Measurements from ENCODE around the gene COL26A1. TPM values are rescaled to one million over a fixed set of nuclear protein-coding genes. Genes with fewer than 3 reads are reported as not detected.

COL26A1 gene
- total and polyA plus RNA-seq, 7 donors = 0.13 TPM; not detected in 6

GRCh38 chr7:101533103-101533465 is 170.4 kb downstream of the COL26A1 start:
- intact Hi-C loops (cut with DNase I) = no loop called here
- H3K4me1 ChIP-seq = no peaks in the 10 kb centered on the region
- no peaks in the 10 kb centered on the region for H3K36me3 ChIP-seq
- H3K9me3 ChIP-seq = no peaks in the 10 kb centered on the region
- no peak overlapping the region for H3K27ac ChIP-seq
- H3K27me3 ChIP-seq = peaks cover 0 to 13% (median 2%) of the 10 kb centered on the region in 3 donors
- 78 to 85% methylated on average over 7 of the region's 7 CpGs for WGBS, 2 donors
- H3K4me3 ChIP-seq = no peak overlapping the region
- no peak for DNase-seq
- TF ChIP-seq EP300 (IDR thresholded peaks at IDR 0.05) (no peak), POLR2A (IDR thresholded peaks at IDR 0.05) (no peak), POLR2AphosphoS5 (IDR thresholded peaks at IDR 0.05) (no peak)
- TF ChIP-seq, protein P1, sequence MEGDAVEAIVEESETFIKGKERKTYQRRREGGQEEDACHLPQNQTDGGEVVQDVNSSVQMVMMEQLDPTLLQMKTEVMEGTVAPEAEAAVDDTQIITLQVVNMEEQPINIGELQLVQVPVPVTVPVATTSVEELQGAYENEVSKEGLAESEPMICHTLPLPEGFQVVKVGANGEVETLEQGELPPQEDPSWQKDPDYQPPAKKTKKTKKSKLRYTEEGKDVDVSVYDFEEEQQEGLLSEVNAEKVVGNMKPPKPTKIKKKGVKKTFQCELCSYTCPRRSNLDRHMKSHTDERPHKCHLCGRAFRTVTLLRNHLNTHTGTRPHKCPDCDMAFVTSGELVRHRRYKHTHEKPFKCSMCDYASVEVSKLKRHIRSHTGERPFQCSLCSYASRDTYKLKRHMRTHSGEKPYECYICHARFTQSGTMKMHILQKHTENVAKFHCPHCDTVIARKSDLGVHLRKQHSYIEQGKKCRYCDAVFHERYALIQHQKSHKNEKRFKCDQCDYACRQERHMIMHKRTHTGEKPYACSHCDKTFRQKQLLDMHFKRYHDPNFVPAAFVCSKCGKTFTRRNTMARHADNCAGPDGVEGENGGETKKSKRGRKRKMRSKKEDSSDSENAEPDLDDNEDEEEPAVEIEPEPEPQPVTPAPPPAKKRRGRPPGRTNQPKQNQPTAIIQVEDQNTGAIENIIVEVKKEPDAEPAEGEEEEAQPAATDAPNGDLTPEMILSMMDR (IDR thresholded peaks at IDR 0.05) = no peak

GRCh38 chr7:101534015-101534803 is 171.5 kb downstream of the COL26A1 start:
- 74 to 81% methylated on average over 8 of the region's 8 CpGs for WGBS, 2 donors
- DNase-seq = no peak
- Histone ChIP-seq H3K9me3 (no peaks in the 10 kb centered on the region), H3K27me3 (peaks cover 0 to 13% (median 2%) of the 10 kb centered on the region in 3 donors), H3K4me1 (no peaks in the 10 kb centered on the region), H3K36me3 (no peaks in the 10 kb centered on the region), H3K4me3 (no peak overlapping the region), H3K27ac (no peak overlapping the region)
- intact Hi-C loops (cut with DNase I) = no loop called here
- TF ChIP-seq POLR2AphosphoS5 (IDR thresholded peaks at IDR 0.05) (no peak), EP300 (IDR thresholded peaks at IDR 0.05) (no peak), POLR2A (IDR thresholded peaks at IDR 0.05) (no peak)
- TF ChIP-seq, protein P1 (IDR thresholded peaks at IDR 0.05) = no peak

DNA sequence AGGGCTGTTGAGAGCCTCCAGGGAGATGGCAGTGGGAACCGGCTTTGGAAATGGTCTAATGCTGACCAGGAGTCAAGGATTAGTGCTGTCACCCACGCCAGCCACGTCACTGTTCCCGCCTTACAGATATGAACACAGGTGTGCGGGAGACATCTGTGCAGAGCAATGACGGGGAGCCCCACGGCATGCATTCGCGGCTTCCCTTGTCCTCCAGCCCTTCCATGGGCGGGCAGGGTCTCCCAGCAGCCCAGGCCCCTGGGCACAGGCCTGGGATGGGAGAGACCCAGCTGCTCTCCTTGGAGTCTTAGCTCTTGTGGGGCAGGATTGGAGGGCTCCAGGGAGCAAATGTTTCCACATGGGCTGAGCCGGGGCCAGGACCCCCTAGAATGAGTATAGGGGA is 172.2 kb downstream of the COL26A1 start:
- WGBS, 2 donors = 88 to 91% methylated on average over 11 of the region's 11 CpGs
- intact Hi-C loops (cut with DNase I) = no loop called here
- H3K36me3 ChIP-seq = no peaks in the 10 kb centered on the region
- no peaks in the 10 kb centered on the region for H3K9me3 ChIP-seq
- peaks cover 0 to 7% (median 2%) of the 10 kb centered on the region in 3 donors for H3K27me3 ChIP-seq
- DNase-seq = no peak
- no peaks in the 10 kb centered on the region for H3K4me1 ChIP-seq
- H3K27ac ChIP-seq = no peak overlapping the region
- TF ChIP-seq POLR2A (IDR thresholded peaks at IDR 0.05) (no peak), POLR2AphosphoS5 (IDR thresholded peaks at IDR 0.05) (no peak), EP300 (IDR thresholded peaks at IDR 0.05) (no peak)
- TF ChIP-seq, protein P1 (IDR thresholded peaks at IDR 0.05) = no peak
- no peak overlapping the region for H3K4me3 ChIP-seq

GRCh38 chr7:101535351-101535751 is 172.7 kb downstream of the COL26A1 start:
- Histone ChIP-seq H3K4me3 (no peak overlapping the region), H3K9me3 (no peaks in the 10 kb centered on the region), H3K36me3 (no peaks in the 10 kb centered on the region), H3K27ac (no peak overlapping the region), H3K27me3 (peaks cover 0 to 7% (median 2%) of the 10 kb centered on the region in 3 donors), H3K4me1 (no peaks in the 10 kb centered on the region)
- TF ChIP-seq POLR2AphosphoS5 (IDR thresholded peaks at IDR 0.05) = no peak
- no peak for TF ChIP-seq POLR2A (IDR thresholded peaks at IDR 0.05)
- TF ChIP-seq EP300 (IDR thresholded peaks at IDR 0.05) = no peak
- TF ChIP-seq, protein P1 (IDR thresholded peaks at IDR 0.05) = no peak
- WGBS, 2 donors = 48 to 64% methylated on average over 7 of the region's 7 CpGs
- intact Hi-C loops (cut with DNase I) = no loop called here
- DNase-seq = no peak
